RWPE2 (cell line): ENCODE data around the gene NTRK2.
A peak's percentile ranks its signal among the peaks of the same experiment; 100 is the strongest.

Experiments used
- ATAC-seq: fragments of 200-7000 bp; cut with Tn5 transposase; 3 replicates; pipeline ENCODE4 v1.9.1; 2021; ENCODE audit warnings: low read depth
- DNase-seq: peaks from one replicate; pipeline ENCODE4 v3.0.0-alpha.2; 2020; ENCODE audit warnings: low spot score
- H3K27ac ChIP-seq: fragments of 450-650 bp; 2 replicates; pipeline ENCODE4 v1.5.1; 2017; ENCODE audit warnings: mild to moderate bottlenecking; ENCODE audit not compliant: poor library complexity, severe bottlenecking
- H3K27me3 ChIP-seq: fragments of 250-450 bp; sonication (Bioruptor Pico); 2 replicates; pipeline ENCODE4 v1.5.1; 2021; ENCODE audit warnings: mild to moderate bottlenecking, moderate library complexity; ENCODE audit not compliant: insufficient read depth, poor library complexity, severe bottlenecking
- H3K36me3 ChIP-seq: fragments of 250-450 bp; sonication (Bioruptor Pico); 2 replicates; pipeline ENCODE4 v1.5.1; 2020; ENCODE audit warnings: low read depth, mild to moderate bottlenecking, moderate library complexity
- H3K4me1 ChIP-seq: fragments of 250-450 bp; sonication (Bioruptor Pico); 2 replicates; pipeline ENCODE4 v1.5.1; 2021; ENCODE audit warnings: mild to moderate bottlenecking, moderate library complexity; ENCODE audit not compliant: insufficient read depth, poor library complexity, severe bottlenecking
- H3K4me3 ChIP-seq: fragments of 250-450 bp; sonication (Bioruptor Pico); 2 replicates; pipeline ENCODE4 v1.5.1; 2021; ENCODE audit warnings: mild to moderate bottlenecking, moderate library complexity; ENCODE audit not compliant: severe bottlenecking
- H3K9me3 ChIP-seq: fragments of 250-450 bp; sonication (Bioruptor Pico); 2 replicates; pipeline ENCODE4 v1.5.1; 2021; ENCODE audit warnings: mild to moderate bottlenecking, moderate library complexity; ENCODE audit not compliant: severe bottlenecking
- CTCF ChIP-seq: fragments of 450-650 bp; IDR thresholded peaks from one replicate; pipeline ENCODE4 v1.5.1; 2017; ENCODE audit warnings: mild to moderate bottlenecking, moderate library complexity; ENCODE audit not compliant: poor library complexity, severe bottlenecking

NTRK2 gene

GRCh38 chr9:84929068-84929467 lies 259.5 kb downstream of the NTRK2 start:
- ATAC-seq (no peak), DNase-seq (no peak)
- Histone ChIP-seq H3K4me3 (no peak overlapping the region), H3K27ac (no peak overlapping the region), H3K4me1 (no peaks in the 10 kb centered on the region), H3K27me3 (no peaks in the 10 kb centered on the region), H3K36me3 (no peaks in the 10 kb centered on the region), H3K9me3 (no peaks in the 10 kb centered on the region)
- no peak for TF ChIP-seq CTCF

- Histone ChIP-seq H3K4me3 (no peak overlapping the region), H3K27me3 (no peaks in the 10 kb centered on the region), H3K4me1 (no peaks in the 10 kb centered on the region), H3K36me3 (no peaks in the 10 kb centered on the region), H3K9me3 (no peaks in the 10 kb centered on the region), H3K27ac (no peak overlapping the region)
- TF ChIP-seq CTCF = peak; percentile 30
- no peak; the same call in 2 of the 3 replicates for ATAC-seq
- no peak for DNase-seq
These were observed 263.5 kb downstream of the NTRK2 start for GRCh38 chr9:84932915-84933527.

GRCh38 chr9:84935528-84936117 lies 266.1 kb downstream of the NTRK2 start:
- DNase-seq (no peak), ATAC-seq (no peak)
- no peak for TF ChIP-seq CTCF

GRCh38 chr9:84937180-84937579 lies 267.7 kb downstream of the NTRK2 start:
- ATAC-seq (no peak), DNase-seq (no peak)
- no peak overlapping the region for H3K4me3 ChIP-seq
- peaks cover 8% of the 10 kb centered on the region for H3K4me1 ChIP-seq
- H3K36me3 ChIP-seq = no peaks in the 10 kb centered on the region
- H3K27me3 ChIP-seq = no peaks in the 10 kb centered on the region
- H3K9me3 ChIP-seq = no peaks in the 10 kb centered on the region
- no peak overlapping the region for H3K27ac ChIP-seq
- TF ChIP-seq CTCF = no peak

More at GRCh38 chr9:84935528-84936117, 266.1 kb downstream of the NTRK2 start:
- Histone ChIP-seq H3K27me3 (no peaks in the 10 kb centered on the region), H3K4me3 (no peak overlapping the region), H3K36me3 (no peaks in the 10 kb centered on the region), H3K9me3 (no peaks in the 10 kb centered on the region), H3K27ac (no peak overlapping the region), H3K4me1 (peaks cover 8% of the 10 kb centered on the region)

- ATAC-seq (no peak), DNase-seq (no peak)
- TF ChIP-seq CTCF = no peak
- no peaks in the 10 kb centered on the region for H3K36me3 ChIP-seq
- H3K9me3 ChIP-seq = no peaks in the 10 kb centered on the region
- no peaks in the 10 kb centered on the region for H3K27me3 ChIP-seq
- H3K4me1 ChIP-seq = peaks cover 8% of the 10 kb centered on the region
- no peak overlapping the region for H3K4me3 ChIP-seq
- H3K27ac ChIP-seq = no peak overlapping the region
These were observed 268.1 kb downstream of the NTRK2 start for GRCh38 chr9:84937581-84937980.
